HG02884 (cell line): ENCODE measurements around the gene WNT4.
"Not testable (repeated sequence)": the region's sequence is repeated elsewhere in the genome, so short reads cannot be mapped to it uniquely, and the experiment has no call there.

Experiments
- ATAC-seq: cut with Tn5 transposase; IDR thresholded peaks from one replicate; pipeline ENCODE4 v1.9.1; 2021; ENCODE audit warnings: mild to moderate bottlenecking, moderate library complexity; ENCODE audit not compliant: unreplicated experiment

WNT4 gene

GRCh38 chr1:22114083-22115012 is 28.5 kb downstream of the WNT4 start:
- ATAC-seq = no peak

DNA sequence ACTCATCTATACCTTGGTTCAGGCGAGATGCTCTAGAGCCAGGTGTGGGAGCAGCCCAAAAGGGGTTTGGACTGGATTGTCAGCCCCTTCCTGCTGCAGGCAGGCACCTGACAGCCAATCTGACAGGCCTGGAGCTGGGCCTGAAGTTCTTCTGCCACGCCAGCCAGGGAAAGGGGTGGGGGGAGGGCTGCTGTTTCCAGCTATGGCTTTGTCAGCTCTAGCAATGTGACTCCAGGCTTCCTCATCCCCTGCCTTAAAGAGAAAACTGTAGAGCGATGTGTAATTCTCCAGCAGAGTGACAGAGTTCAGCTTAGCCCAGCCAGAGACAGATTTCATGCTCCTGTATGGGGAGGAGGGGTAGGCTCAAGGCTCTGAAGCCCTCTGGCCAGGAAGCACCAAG is 30.3 kb downstream of the WNT4 start:
- no peak for ATAC-seq

DNA sequence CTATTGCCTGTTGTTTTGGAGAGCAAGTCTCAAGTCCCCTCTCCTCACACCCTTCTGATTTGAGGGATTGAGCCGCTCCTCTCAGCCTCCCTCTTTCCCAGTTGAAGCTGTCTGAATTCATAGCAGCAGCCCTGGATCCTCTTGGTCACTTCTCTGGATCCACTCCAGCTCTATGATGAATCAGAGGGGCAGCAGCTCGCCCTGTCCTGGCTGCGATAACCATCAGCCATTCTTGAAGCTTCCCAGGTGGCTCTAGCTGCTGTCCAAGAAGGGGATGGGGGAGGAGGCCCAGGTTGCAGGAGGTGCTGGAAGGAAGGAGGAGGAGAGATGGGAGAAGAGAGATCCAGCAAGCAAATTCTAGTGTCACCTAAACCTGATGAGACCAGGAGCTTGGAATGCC is 31.3 kb downstream of the WNT4 start:
- no peak for ATAC-seq

GRCh38 chr1:22111115-22111514 is 31.8 kb downstream of the WNT4 start:
- ATAC-seq = no peak

DNA sequence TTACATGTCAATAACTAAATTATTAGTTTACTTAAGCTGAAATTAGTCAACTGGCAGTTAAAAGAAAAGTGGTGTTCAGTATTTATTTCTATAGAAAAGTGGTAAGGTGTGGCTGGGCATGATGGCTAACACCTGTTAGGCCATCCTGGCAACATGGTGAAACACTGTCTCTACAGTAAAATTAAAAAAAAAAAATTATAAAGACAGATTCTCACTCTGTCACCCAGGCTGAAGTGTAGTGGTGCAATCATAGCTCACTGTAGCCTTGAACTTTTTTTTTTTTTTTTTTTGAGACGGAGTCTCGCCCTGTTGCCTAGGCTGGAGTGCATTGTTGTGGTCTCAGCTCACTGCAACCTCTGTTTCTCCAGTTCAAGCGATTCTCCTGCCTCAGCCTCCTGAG is 32.9 kb downstream of the WNT4 start:
- ATAC-seq = no peak

- ATAC-seq = no peak
Observed at GRCh38 chr1:22108339-22109105, 34.4 kb downstream of the WNT4 start.

- ATAC-seq = no peak
Observed at GRCh38 chr1:22107126-22107525, 35.8 kb downstream of the WNT4 start.

DNA sequence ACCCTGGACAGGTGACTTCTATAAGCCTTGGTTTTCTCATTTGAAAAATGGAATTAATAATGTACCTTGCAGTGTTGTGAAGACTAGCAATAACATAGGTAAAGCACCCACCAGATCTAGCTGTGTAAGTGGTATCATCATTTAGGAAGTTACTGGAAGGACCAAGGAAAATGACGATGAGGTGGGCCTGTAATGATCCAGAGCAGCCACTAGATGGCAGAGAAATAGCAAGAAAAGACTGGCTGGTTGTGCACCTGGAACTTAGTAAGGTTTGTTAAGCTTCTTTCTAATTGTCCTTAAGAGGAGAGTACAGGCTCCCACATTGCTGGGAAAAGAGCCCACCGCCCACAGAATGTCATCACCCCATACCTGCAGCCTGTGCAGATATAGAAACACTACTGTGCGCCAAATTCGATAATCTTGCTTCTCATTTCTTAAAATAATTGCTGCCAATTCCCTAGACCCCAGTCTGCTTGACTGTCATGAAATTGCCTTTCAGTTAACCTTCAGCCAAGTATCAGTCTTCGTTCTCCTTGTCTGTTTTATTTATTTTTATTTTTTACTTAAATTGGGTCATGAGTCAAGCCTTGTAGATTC is 37.2 kb downstream of the WNT4 start:
- no peak for ATAC-seq

DNA sequence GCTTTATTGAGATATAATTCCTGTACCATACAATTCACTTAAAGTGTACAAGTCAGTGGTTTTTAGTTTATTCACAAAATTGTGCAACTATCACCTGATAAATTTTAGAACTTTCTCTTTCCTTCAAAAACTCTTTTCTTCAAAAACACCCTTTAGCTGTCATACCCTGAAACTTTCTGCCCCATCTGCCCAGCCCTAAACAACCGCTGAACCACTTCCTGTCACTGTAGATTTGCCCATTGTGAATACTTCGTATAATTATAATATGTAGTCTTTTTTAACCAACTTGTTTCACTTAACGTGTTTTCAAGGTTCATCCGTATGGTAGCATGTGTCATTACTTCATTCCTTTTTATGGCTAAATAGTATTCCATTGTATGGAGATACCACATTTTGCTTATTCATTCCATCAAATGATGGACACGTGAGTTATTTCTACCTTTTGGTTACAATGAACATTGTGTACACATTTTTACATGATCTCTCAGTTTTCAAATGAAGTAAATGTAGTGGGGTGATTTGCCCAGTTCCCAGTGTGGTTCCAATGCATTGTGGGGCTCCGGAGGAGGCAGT is 37.9 kb downstream of the WNT4 start:
- no peak for ATAC-seq

DNA sequence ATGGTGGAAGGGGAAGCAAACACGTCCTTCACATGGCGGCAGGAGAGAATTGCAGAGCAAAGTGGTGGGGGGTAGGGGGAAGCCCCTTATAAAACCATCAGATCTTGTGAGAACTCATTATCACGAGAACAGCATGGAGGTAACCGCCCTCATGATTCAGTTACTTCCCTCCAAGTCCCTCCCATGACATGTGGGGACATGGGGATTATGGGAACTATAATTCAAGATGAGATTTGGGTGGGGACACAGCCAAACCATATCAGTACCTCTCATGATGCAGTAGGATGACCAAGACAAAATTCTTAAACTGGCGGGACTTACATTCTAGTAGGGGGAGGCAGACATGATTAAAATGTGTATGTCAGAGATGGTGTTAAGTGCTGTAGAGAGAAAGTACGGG is 38.8 kb downstream of the WNT4 start:
- ATAC-seq = no peak

GRCh38 chr1:22102746-22103145 is 40.2 kb downstream of the WNT4 start:
- ATAC-seq = no peak

DNA sequence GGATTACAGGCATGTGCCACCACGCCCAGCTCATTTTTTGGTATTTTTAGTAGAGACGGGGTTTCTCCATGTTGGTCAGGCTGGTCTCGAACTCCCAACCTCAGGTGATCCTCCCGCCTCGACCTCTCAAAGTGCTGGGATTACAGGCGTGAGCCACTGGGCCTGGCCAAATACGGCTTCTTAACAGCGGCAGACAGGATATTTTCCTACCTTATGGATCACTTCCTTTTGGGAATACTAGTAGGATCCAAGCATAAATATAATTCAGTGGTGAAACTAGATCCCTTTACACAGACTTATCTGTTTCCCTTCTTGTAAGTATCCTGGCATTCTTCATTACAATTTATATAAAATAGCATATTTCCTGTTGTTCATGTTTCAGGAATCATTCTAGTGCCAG is 40.9 kb downstream of the WNT4 start:
- no peak for ATAC-seq

DNA sequence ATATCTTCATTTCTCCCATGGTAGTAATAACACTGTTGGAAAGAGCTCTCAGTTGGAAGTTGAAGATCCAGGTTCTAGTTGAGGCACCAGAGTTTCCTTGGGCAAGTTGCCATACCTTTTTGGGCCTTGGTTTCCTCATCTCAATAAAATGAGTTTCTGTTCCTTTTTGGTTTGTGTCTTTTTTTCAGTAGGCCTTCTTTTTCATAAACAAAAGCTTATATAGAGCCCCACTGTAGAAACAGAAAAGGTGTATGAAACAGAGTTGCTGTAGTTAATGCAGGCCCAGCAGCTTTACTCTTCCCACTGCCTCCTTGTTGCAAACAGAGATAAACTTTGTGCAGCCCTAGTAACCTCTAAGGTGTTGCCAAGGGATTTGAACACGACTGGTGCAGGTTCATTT is 41.7 kb downstream of the WNT4 start:
- no peak for ATAC-seq

DNA sequence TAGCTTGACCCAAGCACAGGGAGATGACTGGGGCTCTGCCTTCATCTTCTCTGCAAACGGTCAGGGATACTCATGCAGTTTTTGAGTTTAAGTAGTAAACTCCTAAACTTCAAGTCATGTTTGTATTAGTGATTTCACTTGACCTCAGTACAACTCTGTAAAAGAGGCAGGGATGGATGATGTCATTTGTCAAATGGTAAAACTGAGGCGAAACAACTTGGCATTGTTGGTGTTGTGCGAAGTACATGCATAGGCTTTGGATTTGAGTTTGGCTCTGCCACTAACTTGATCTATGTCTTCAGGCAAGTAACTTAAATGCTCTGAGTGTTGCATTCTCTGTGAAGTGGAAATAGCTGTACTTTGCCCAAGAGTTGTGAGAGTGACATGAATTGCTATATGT is 42.7 kb downstream of the WNT4 start:
- no peak for ATAC-seq

DNA sequence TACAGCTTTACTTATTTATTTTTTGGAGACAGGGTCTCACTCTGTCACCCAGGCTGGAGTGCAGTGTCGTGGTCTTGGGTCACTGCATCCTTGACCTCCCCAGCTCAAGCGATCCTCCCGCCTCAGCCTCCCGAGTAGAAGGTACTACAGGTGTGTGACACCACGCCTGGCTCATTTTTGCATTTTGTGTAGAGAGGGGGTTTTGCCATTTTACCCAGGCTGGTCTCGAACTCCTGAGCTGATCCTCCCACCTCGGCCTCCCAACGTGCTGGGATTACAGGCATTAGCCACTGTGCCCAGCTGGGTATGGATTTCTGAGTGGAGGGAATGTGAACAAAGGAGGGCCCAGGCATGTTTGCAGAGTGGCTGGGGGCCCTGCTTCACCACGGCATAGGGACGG is 44.1 kb downstream of the WNT4 start:
- no peak for ATAC-seq

DNA sequence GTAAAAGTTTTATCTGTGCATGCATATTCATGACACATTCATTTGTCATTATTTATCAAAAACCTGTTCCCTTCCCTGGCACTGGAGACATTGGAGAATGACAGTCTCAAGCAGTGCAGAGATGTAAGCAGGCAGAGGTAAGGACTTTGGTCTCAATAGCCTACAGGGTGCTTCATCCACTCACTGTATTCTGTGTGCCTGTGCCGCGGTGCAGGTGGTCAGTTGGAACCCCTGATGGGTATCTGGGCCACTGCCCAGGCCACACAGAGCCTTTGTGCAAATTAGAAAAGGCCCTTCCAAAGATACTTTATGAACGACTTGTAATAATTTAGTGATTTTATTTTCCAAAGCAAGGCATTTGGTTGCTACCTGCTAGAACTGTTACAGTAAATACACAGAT is 46.4 kb downstream of the WNT4 start:
- no peak for ATAC-seq

- no peak for ATAC-seq
Observed at GRCh38 chr1:22096036-22096435, 46.9 kb downstream of the WNT4 start.

DNA sequence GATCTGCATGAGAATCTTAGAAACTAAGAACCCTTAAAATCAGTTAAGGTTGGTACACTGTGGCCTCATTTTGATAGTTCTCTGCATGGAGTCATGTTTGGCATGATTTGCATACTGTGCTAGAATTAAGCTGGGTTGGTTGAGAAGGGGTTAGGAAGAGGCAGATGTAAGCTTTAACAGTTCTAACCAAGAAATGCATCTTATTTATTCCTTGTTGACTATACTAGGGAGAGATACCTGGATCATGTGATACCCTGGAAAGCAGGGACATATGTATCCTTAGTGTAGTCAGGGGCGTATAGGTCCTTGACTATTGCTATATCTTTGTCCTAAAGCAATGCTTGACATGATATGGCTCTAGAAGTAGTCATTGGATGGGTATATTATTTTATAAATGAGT is 49.4 kb downstream of the WNT4 start:
- no peak for ATAC-seq

DNA sequence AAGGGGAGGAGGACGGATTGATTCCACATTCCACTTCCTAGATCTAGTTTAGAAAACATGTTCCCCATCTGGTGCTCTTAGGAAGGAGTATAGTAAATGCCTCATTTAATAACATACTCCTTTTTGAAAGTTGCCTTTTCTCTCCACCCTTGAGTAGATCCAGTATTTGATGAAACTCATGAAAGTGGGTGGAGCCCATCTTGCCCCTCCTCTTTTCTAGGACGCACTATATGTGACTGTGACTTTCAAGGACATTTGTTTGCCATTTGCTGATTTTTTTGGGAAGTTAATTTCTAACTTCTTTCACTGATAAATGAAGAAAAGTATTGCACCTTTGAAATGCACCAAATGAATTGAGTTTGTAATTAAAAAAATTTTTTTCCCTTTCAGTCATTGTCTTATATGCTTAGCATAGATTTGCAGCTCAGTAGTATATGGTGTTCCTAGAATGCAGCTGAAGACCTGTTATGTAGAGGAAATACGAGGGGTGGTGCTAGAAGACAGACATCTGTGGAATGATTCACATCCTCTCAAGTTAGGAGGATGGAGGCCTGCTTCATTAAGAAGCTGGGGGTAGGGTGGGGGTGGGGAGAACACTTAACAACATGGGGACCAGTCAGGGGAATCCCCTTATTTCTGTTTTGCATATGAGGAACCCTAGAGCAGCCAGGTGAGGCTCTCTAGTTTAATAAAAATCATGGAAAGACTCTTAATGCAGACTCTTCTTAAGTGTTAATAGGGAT is 50.7 kb downstream of the WNT4 start:
- ATAC-seq = not testable (repeated sequence)

DNA sequence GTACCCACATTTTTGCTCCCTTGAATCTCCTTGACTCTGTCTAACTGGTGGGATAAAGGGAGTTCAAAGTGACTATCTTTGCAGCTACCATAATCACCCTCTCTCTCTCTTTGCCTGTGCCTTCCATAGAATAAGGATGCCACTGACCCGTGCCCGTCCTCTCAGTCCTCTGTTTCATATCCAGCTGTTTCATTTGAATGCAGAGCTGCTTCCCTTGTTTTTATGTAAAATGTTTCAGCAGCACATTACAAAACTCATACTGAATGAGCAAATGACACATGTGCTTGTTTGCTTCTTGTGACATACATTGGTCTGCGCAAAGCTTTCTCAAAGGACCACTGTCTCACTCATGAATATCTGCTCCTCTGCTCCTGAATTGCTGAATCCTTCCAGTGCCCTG is 52.0 kb downstream of the WNT4 start:
- no peak for ATAC-seq

DNA sequence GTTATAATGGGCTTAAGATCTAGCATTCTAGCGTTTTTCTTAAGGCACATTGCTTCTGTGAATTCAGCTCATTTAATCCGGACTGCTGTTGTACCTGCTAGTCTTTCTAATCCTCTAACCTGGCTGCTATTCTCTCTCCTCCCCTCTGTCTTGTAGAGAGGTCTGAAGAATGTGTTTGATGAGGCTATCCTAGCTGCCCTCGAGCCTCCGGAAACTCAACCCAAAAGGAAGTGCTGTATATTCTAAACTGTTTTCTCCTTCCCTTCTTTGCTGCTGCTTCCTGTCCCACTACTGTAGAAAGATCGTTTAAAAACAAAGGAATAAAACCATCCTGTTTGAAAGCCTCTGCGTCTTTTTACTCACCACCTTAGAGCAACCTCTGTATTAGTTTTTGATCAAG is 53.1 kb downstream of the WNT4 start:
- ATAC-seq = no peak
